Left ventricle myocardium inferior (tissue), 1 donor: ENCODE measurements around the gene STK10. TPM values are rescaled to one million over a fixed set of nuclear protein-coding genes. Genes with fewer than 3 reads are reported as not detected.

Experiments
- DNase-seq: peaks from one replicate; pipeline ENCODE4 v3.0.0-alpha.2; 2020
- H3K27ac ChIP-seq: fragments of 200-600 bp; replicated peaks from 2 replicates; pipeline ENCODE4 v1.8.0; 2021
- H3K27me3 ChIP-seq: fragments of 200-600 bp; 2 replicates; pipeline ENCODE4 v1.8.0; 2021; ENCODE audit warnings: low read depth
- H3K36me3 ChIP-seq: fragments of 200-600 bp; 2 replicates; pipeline ENCODE4 v1.8.0; 2021
- H3K4me1 ChIP-seq: fragments of 200-600 bp; 2 replicates; pipeline ENCODE4 v1.8.0; 2021
- H3K4me3 ChIP-seq: fragments of 200-600 bp; 2 replicates; pipeline ENCODE4 v1.8.0; 2021; ENCODE audit warnings: mild to moderate bottlenecking, moderate library complexity
- H3K9me3 ChIP-seq: fragments of 200-600 bp; replicated peaks from 2 replicates; pipeline ENCODE4 v1.8.0; 2021
- intact Hi-C: fragments of 100-400 bp; cut with micrococcal nuclease; formaldehyde crosslinking; loops from one replicate; pipeline ENCODE4 v1.11.0; 2022
- total RNA-seq: library from RNA; stranded (reverse); fragmentation: NEBNext Ultra II Directional; extraction: Animal tissue kit (Norgen Biotek cat#: 25700); gene quantifications from one replicate; pipeline ENCODE4 v1.2.1, GENCODE V29; 2021
- TF ChIP-seq, protein P1 (sequence below): fragments of 200-600 bp; IDR thresholded peaks from 2 replicates; pipeline ENCODE4 v1.8.0; 2021; ENCODE audit warnings: antibody characterized with exemption, mild to moderate bottlenecking, borderline replicate concordance
- donor health status: DM: no; HTN: yes; CAD: no; lungs with severe emphysema.

Gene STK10
- total RNA-seq, 1 donor from 2014 or later: 5.3 TPM

DNA sequence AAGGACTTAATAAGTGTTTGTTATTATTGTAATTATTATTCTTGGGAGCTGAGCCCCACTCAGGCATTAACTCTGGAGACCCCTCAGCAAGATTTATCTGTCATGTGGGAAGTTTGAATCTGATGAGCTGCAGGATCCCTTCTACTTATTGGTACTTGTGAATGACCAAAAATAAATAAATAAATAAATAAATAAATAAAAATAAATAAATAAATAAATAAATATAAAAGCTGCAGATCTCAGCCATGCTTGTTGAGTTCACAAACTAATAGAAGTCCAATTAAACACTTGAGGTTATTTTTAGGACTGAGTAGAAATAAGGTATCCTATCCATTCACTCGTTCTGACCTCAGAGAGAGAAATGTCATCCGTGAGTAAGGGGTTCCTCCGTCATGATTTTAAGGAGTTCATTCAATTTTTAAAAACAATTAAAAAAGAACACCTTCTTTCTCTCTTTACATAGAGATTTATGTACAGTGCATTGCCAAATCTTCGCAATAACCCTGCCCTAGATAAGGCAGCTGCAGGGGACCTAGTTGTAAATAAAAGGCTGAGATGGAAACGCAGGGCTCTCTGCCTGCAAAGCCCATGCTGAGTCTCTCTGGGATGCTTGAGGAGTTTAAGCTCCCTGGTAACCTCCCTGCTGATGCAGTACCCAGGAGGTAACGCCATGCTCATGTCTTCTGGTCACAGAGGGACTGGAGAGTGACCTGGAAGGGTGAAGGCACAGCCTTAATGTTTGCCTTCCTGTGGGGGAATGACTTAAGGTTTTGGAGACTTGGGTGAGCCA, 7.2 kb upstream of the STK10 start:
- Histone ChIP-seq H3K36me3 (no peaks in the 10 kb centered on the region), H3K9me3 (no peaks in the 10 kb centered on the region), H3K4me1 (no peaks in the 10 kb centered on the region), H3K27me3 (no peaks in the 10 kb centered on the region), H3K27ac (no peak overlapping the region), H3K4me3 (no peak overlapping the region)
- TF ChIP-seq, protein P1, sequence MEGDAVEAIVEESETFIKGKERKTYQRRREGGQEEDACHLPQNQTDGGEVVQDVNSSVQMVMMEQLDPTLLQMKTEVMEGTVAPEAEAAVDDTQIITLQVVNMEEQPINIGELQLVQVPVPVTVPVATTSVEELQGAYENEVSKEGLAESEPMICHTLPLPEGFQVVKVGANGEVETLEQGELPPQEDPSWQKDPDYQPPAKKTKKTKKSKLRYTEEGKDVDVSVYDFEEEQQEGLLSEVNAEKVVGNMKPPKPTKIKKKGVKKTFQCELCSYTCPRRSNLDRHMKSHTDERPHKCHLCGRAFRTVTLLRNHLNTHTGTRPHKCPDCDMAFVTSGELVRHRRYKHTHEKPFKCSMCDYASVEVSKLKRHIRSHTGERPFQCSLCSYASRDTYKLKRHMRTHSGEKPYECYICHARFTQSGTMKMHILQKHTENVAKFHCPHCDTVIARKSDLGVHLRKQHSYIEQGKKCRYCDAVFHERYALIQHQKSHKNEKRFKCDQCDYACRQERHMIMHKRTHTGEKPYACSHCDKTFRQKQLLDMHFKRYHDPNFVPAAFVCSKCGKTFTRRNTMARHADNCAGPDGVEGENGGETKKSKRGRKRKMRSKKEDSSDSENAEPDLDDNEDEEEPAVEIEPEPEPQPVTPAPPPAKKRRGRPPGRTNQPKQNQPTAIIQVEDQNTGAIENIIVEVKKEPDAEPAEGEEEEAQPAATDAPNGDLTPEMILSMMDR: no peak
- intact Hi-C loops: loop anchor here (10.0 kb wide), 1 partner anchor 280 kb away; no protein-coding TSS in a partner anchor
- DNase-seq: no peak

DNA sequence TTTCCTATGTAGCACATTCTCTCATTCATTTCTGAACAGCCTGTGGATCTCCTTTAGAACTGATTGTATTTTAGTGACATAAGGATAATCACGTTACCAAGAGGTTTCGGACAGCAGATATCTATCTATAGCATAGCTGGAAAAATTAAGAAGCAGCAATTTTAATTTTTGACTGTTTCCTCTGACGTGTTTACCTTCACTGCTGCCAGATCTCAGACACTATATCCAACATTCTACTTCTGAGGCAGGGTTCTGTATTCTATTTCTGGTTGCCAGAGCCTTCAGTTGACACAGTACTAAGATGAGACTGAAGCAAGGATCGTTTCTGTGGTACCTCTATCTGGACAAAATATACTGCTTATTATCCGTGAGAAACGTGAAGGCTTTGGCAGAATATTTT, 5.8 kb upstream of the STK10 start, which contains the start of gene EFCAB9:
Gene EFCAB9 (plus strand): TSS at position 301 of the 400 bp plus-strand sequence. CDS start 1 bp downstream, at position 302.
- Histone ChIP-seq H3K36me3 (no peaks in the 10 kb centered on the region), H3K4me1 (no peaks in the 10 kb centered on the region), H3K4me3 (no peak within 1 kb of the TSS), H3K27me3 (no peaks in the 10 kb centered on the region), H3K9me3 (no peaks in the 10 kb centered on the region), H3K27ac (no peak within 1 kb of the TSS)
- DNase-seq: no peak
- intact Hi-C loops: loop anchor here (10.0 kb wide), 1 partner anchor 279 kb away; no protein-coding TSS in a partner anchor
- TF ChIP-seq, protein P1: no peak

DNA sequence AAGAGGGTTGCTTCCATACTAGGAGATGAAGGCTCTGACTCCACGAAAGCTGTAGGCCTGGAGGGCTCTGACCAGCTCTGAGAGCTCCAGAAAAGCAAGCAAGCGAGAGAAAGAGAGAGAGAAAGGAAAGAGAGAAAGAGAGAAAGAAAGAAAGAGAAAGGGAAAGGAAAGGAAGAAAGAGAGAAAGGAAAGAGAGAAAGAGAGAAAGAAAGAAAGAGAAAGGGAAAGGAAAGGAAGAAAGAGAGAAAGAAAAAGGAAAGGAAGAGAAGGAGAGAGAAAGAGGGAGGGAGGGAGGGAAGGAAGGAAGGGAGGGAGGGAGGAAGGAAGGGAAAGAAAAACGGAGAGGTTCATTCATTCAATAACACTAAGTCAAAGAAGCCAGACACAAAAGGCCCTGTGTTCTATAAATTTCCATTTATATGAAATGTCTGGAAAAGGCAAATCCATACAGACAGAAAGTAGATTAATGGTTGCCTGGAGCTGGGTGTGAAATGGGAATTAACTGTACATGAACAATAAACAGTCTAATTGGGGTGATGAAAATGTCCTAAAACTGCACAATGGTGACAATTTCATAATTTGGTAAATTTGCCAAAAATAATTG, 1.8 kb upstream of the STK10 start:
- no peaks in the 10 kb centered on the region for H3K27me3 ChIP-seq
- no peak overlapping the region for H3K4me3 ChIP-seq
- no peaks in the 10 kb centered on the region for H3K36me3 ChIP-seq
- no peak for DNase-seq
- H3K9me3 ChIP-seq: no peaks in the 10 kb centered on the region
- intact Hi-C loops: loop anchor here (10.0 kb wide), 1 partner anchor 275 kb away; no protein-coding TSS in a partner anchor
- H3K4me1 ChIP-seq: peaks cover 31% of the 10 kb centered on the region
- TF ChIP-seq, protein P1: no peak
- no peak overlapping the region for H3K27ac ChIP-seq

DNA sequence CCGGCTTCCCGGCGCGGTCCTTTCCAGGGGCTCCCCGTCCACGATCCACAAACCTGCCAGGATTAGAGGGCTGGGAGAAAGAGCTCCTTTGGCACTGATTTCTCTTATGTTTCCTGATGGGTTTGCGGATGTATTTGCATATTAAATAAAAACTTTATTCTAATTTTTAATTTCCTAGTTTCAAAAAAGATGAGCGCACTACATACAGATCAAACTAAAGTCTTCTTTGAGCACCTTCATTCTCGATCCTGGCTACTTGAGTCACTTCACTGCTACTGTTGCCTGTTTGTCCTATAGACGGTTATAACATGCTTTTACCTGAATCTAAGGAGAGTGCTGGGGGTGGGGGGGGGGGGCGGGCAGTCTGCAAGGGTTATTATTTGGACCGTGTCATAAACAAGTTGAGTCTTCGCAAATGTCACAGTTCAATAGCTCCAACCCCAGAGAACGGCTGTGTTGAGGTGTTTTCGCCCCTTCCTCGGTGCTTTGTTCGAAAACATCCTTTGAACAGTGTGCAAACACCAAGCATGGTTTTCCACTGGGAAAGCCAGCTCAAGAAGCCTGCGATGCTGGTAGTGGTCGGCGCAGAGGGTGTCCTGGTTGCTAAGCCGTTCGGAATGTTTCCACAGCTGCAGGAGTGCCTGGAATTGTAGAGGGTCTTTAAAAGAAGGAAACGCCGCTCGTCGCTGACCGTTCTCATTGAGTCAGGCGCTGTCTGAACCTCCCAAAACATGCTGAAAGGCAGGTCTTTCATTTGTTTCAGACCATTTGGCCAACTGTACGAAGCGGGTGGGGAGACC, 1.1 kb upstream of the STK10 start:
- DNase-seq: no peak
- no peaks in the 10 kb centered on the region for H3K9me3 ChIP-seq
- H3K4me3 ChIP-seq: peak overlapping the region; percentile 88
- intact Hi-C loops: no loop called here
- H3K4me1 ChIP-seq: peaks cover 37% of the 10 kb centered on the region
- peak overlapping the region; percentile 94 for H3K27ac ChIP-seq
- no peaks in the 10 kb centered on the region for H3K27me3 ChIP-seq
- no peaks in the 10 kb centered on the region for H3K36me3 ChIP-seq
- TF ChIP-seq, protein P1: peak; percentile 6
